ENCODE data around the gene C17orf114.

Gene C17orf114

DNA sequence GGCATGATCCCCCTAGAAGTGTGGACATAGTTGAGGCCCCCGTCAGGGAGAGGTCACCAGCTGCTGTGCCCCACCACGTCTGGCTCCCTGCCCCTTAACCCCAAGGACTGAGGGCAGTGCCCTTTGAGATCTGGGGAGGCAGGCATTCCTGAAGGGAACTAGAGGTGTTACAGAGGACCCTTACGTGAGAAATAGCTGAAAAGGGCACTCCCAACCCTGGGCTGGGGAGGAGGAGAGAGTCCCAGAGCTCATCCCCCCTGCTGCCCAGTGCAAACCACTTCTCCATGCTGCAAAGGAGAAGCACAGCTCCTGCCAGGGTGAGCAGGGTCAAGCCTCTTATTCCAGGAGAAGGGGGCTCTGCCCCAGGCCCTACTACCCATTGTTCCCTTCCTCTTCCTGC lies 20.7 kb upstream of the C17orf114 start:
- Histone ChIP-seq H3K4me3 (no peak overlapping the region), H3K27me3 (no peaks in the 10 kb centered on the region), H3K36me3 (peaks cover 0 to 49% of the 10 kb centered on the region in 2 donors), H3K4me1 (no peaks in the 10 kb centered on the region), H3K9me3 (no peaks in the 10 kb centered on the region), H3K27ac (no peak overlapping the region)
- intact Hi-C loops (cut with DNase I): no loop called here
- ATAC-seq (no peak), DNase-seq (no peak)
- TF ChIP-seq, protein P1, sequence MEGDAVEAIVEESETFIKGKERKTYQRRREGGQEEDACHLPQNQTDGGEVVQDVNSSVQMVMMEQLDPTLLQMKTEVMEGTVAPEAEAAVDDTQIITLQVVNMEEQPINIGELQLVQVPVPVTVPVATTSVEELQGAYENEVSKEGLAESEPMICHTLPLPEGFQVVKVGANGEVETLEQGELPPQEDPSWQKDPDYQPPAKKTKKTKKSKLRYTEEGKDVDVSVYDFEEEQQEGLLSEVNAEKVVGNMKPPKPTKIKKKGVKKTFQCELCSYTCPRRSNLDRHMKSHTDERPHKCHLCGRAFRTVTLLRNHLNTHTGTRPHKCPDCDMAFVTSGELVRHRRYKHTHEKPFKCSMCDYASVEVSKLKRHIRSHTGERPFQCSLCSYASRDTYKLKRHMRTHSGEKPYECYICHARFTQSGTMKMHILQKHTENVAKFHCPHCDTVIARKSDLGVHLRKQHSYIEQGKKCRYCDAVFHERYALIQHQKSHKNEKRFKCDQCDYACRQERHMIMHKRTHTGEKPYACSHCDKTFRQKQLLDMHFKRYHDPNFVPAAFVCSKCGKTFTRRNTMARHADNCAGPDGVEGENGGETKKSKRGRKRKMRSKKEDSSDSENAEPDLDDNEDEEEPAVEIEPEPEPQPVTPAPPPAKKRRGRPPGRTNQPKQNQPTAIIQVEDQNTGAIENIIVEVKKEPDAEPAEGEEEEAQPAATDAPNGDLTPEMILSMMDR (IDR thresholded peaks at IDR 0.05): no peak

DNA sequence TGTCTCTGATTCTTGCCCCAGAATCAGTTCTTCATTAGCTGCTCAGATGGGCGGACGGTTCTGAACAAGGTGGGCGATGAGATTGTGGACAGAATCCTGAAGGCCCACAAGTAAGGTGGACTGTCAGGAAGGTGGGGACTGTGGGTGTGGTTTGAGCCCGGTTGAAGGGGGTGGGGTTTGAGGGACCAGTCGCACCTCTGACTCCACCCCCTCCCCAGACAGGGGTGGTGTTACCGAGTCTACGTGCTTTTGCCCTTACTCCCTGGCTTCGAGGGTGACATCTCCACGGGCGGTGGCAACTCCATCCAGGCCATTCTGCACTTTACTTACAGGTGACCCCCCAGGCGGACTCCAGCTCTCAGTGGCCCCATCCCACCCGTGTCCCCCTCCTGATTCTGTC lies 16.1 kb upstream of the C17orf114 start:
- intact Hi-C loops (cut with DNase I): no loop called here
- H3K36me3 ChIP-seq: peaks cover 0 to 79% of the 10 kb centered on the region in 2 donors
- ATAC-seq: no peak

DNA sequence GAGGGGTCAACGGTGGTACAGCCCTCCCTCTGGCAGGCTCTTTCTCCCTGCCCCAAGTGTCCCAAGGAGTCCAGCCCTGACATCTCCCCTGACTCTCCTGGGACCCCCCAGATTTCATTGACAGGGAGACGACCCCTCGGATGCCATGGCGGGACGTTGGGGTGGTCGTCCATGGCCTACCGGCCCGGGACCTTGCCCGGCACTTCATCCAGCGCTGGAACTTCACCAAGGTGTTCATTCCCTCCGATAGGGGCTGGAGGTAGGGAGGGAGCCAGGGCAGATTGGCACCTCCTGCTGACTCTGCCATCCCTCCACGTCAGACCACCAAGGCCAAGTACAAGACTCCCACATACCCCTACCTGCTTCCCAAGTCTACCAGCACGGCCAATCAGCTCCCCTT lies 14.7 kb upstream of the C17orf114 start:
- TF ChIP-seq, protein P1 (IDR thresholded peaks at IDR 0.05): no peak
- no peak for ATAC-seq
- intact Hi-C loops (cut with DNase I): no loop called here
- Histone ChIP-seq H3K4me3 (no peak overlapping the region), H3K27ac (no peak overlapping the region), H3K27me3 (no peaks in the 10 kb centered on the region), H3K9me3 (no peaks in the 10 kb centered on the region), H3K4me1 (no peaks in the 10 kb centered on the region), H3K36me3 (peaks cover 0 to 70% of the 10 kb centered on the region in 2 donors)
- DNase-seq: no peak

More for the DNA sequence above, 16.1 kb upstream of the C17orf114 start:
- H3K4me1 ChIP-seq: no peaks in the 10 kb centered on the region
- H3K4me3 ChIP-seq: no peak overlapping the region
- H3K27ac ChIP-seq: no peak overlapping the region
- H3K27me3 ChIP-seq: no peaks in the 10 kb centered on the region
- TF ChIP-seq, protein P1 (IDR thresholded peaks at IDR 0.05): no peak
- DNase-seq: no peak
- H3K9me3 ChIP-seq: no peaks in the 10 kb centered on the region

DNA sequence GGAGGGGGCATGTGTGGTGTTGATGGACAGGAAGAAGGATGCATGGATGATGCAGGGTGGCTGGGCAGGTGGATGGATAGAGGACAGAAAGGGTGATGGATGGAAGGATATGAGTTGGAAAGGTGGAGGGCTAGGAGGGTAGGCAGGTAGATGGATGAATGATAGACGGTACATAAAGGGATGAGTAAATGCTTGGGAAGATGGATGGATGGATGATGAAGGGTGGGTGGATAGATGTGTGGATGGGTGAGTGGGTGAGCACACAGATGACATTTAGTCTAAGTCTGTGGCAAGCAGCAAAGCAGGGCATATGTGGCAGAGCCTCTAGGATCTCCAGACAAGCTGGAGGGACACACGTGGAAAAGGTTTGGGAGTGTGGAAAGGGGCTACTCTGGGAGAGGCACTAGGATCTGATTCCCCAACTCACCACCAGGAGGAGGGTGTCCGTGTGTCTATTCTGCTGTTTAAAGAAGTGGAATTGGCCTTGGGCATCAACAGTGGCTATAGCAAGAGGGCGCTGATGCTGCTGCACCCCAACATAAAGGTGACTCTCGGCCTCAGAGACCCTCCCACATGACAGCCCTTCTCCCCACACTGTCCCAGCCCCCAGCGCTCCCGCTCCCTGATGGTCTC lies 13.0 kb upstream of the C17orf114 start:
- TF ChIP-seq, protein P1 (IDR thresholded peaks at IDR 0.05): no peak
- DNase-seq (no peak), ATAC-seq (no peak)
- no peak overlapping the region for H3K27ac ChIP-seq
- intact Hi-C loops (cut with DNase I): no loop called here
- no peaks in the 10 kb centered on the region for H3K9me3 ChIP-seq
- no peaks in the 10 kb centered on the region for H3K27me3 ChIP-seq
- no peaks in the 10 kb centered on the region for H3K4me1 ChIP-seq
- no peak overlapping the region for H3K4me3 ChIP-seq
- H3K36me3 ChIP-seq: peaks cover 0 to 57% of the 10 kb centered on the region in 2 donors

DNA sequence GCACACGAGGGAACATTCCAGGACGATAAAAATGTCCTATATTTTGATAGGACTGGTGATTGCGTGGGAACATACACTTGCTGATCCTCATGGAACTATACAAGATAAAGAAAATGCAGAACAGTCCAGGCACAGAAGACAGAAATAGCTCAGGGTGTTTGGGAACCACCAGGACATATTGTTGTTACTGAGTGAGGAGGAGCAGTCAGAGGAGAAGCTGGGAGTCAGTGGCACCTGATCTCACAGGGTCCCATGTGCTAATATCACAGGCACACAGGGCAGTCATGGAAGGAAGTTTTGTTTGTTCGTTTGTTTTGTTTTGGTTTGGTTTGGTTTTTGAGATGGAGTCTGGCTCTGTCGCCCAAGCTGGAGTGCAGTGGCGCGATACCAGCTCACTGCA lies 10.6 kb upstream of the C17orf114 start:
- Histone ChIP-seq H3K36me3 (peaks cover 0 to 40% of the 10 kb centered on the region in 2 donors), H3K27me3 (peaks cover 0 to 8% of the 10 kb centered on the region in 2 donors), H3K4me3 (no peak overlapping the region), H3K9me3 (no peaks in the 10 kb centered on the region), H3K4me1 (peaks cover 8 to 13% of the 10 kb centered on the region in 2 donors), H3K27ac (no peak overlapping the region)
- DNase-seq (no peak), ATAC-seq (no peak)
- TF ChIP-seq, protein P1 (IDR thresholded peaks at IDR 0.05): no peak
- intact Hi-C loops (cut with DNase I): no loop called here

All from left lung (tissue), 4 donors.